DMS114 treated with DMSO at 0.1 percent for 48 hours (cell line): ENCODE data around the gene AGFG1.

ENCODE experiments used
- DNase-seq: peaks from one replicate; lab custom pipeline; 2025; ENCODE audit not compliant: unreplicated experiment; lab: John Stamatoyannopoulos, UW

The AGFG1 gene

GRCh38 chr2:227460833-227461232 lies 11.1 kb upstream of the AGFG1 start:
- no peak for DNase-seq

- no peak for DNase-seq
These were observed 10.0 kb upstream of the AGFG1 start for GRCh38 chr2:227461811-227462461.

- DNase-seq: no peak
These were observed 9.4 kb upstream of the AGFG1 start for GRCh38 chr2:227462462-227462951.

GRCh38 chr2:227462972-227463931 lies 8.7 kb upstream of the AGFG1 start:
- DNase-seq: no peak

- no peak for DNase-seq
These were observed 7.6 kb upstream of the AGFG1 start for GRCh38 chr2:227464361-227464760.

- DNase-seq: no peak
These were observed 7.1 kb upstream of the AGFG1 start for GRCh38 chr2:227464851-227465250.

GRCh38 chr2:227466887-227467600 lies 4.9 kb upstream of the AGFG1 start:
- no peak for DNase-seq

GRCh38 chr2:227471412-227471811 lies 544 bp upstream of the AGFG1 start:
- no peak for DNase-seq

GRCh38 chr2:227472265-227473121 lies 537 bp downstream of the AGFG1 start:
- DNase-seq: no peak

GRCh38 chr2:227473122-227473461 lies 1.1 kb downstream of the AGFG1 start:
- no peak for DNase-seq

- no peak for DNase-seq
These were observed 1.9 kb downstream of the AGFG1 start for GRCh38 chr2:227473806-227474205.

GRCh38 chr2:227474410-227474809 lies 2.5 kb downstream of the AGFG1 start:
- no peak for DNase-seq

GRCh38 chr2:227477291-227477690 lies 5.3 kb downstream of the AGFG1 start:
- DNase-seq: no peak

GRCh38 chr2:227479865-227480475 lies 8.0 kb downstream of the AGFG1 start:
- DNase-seq: peak; percentile 23

- DNase-seq: no peak
These were observed 8.6 kb downstream of the AGFG1 start for GRCh38 chr2:227480528-227480927.

GRCh38 chr2:227482638-227483340 lies 10.8 kb downstream of the AGFG1 start:
- no peak for DNase-seq

- no peak for DNase-seq
These were observed 13.5 kb downstream of the AGFG1 start for GRCh38 chr2:227485429-227485828.

- no peak for DNase-seq
These were observed 14.7 kb downstream of the AGFG1 start for GRCh38 chr2:227486688-227487087.

- no peak for DNase-seq
These were observed 16.1 kb downstream of the AGFG1 start for GRCh38 chr2:227488045-227488444.

GRCh38 chr2:227491386-227491785 lies 19.4 kb downstream of the AGFG1 start:
- DNase-seq: no peak
